ENCODE measurements around the gene WTAP.
"Not testable (repeated sequence)": the region's sequence is repeated elsewhere in the genome, so short reads cannot be mapped to it uniquely, and the experiment has no call there.

WTAP gene

GRCh38 chr6:159729598-159730331, 2.5 kb downstream of the WTAP start:
- DNase-seq, result peak in 1 of 14 donors; percentile 1

DNA sequence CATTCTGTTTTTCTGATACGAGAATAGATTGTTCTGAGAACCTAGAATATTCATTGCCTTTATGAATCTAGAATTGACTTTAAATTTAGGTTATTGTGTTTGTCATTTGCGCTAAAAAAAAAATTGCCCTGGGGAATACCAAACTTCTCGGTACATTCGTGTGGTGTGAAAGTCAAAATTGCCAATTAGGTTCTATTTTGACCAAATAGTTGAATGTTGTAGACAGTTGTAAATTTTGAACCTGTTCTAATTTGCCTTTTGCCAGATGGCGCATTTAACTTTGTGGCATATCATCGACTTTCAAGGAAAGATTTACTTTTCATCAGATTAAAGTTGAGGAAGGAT, 3.0 kb downstream of the WTAP start:
- no peak for DNase-seq

- DNase-seq, result not testable (repeated sequence)
Observed at GRCh38 chr6:159732550-159732949, 5.2 kb downstream of the WTAP start.

DNA sequence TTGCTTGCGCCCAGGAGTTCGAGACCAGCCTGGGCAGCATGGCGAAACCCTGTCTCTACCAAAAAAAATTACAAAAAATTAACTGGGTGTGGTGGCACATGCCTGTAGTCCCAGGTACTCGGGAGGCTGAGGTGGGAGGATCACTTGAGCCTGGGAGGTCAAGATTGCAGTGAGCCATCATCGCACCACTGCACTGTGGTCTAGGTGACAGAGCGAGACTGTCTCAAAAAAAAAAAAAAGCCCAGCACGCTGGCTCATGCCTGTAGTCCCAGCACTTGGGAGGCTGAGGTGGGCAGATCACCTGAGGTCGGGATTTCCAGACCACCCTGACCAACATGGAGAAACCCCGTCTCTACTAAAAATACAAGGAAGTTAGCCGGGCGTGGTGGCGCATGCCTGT, 6.1 kb downstream of the WTAP start:
- DNase-seq, result not testable (repeated sequence)

GRCh38 chr6:159736908-159737307, 9.6 kb downstream of the WTAP start:
- no peak for DNase-seq

- DNase-seq, result no peak
Observed at GRCh38 chr6:159739341-159739740, 12.0 kb downstream of the WTAP start.

DNA sequence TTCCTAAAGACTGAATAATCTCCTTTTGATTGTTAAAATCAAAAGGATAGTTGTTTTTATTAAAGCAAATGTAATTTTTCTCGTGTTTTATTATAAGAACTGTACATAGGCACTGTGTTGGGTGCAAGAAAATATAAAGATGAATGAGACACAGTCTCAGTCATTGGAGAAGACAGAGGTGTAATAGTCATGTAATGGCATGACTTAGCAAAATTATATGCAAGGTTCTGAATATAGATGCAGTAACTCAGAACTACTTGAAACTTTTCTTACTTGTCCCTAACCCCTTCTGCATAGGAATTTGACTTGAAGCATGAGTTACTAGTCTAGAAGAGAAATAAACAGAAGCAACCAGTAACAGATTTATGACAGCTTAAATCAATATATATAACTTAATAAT, 14.9 kb downstream of the WTAP start:
- no peak for DNase-seq

- no peak for DNase-seq
Observed at GRCh38 chr6:159745081-159745480, 17.8 kb downstream of the WTAP start.

- DNase-seq, result no peak
Observed at GRCh38 chr6:159746759-159747158, 19.5 kb downstream of the WTAP start.

GRCh38 chr6:159748127-159748526, 20.8 kb downstream of the WTAP start:
- DNase-seq, result not testable (repeated sequence)

DNA sequence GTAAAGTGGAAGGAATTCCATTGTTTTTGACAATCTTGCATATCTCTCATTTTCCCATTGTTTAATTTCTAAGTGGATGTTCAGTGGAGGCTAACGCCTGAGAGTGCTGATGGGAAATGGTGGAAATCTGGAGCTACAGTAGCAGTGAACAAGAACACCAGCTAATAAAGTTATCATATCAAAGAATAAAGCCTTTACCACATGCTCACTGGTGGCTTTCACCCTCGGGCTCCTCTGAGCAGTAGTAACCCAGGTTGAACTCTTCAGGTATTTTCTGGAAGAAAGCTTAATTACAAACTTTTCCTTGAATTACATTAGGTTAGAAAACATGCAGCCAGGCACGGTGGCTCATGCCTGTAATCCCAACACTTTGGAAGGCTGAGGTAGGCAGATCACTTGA, 24.1 kb downstream of the WTAP start:
- DNase-seq, result no peak

GRCh38 chr6:159753081-159753872, 26.0 kb downstream of the WTAP start:
- no peak for DNase-seq

GRCh38 chr6:159754401-159754800, 27.1 kb downstream of the WTAP start:
- DNase-seq, result no peak

- peak in 2 of 14 donors; percentile 1 to 7 for DNase-seq
Observed at GRCh38 chr6:159754959-159755914, 27.9 kb downstream of the WTAP start.

DNA sequence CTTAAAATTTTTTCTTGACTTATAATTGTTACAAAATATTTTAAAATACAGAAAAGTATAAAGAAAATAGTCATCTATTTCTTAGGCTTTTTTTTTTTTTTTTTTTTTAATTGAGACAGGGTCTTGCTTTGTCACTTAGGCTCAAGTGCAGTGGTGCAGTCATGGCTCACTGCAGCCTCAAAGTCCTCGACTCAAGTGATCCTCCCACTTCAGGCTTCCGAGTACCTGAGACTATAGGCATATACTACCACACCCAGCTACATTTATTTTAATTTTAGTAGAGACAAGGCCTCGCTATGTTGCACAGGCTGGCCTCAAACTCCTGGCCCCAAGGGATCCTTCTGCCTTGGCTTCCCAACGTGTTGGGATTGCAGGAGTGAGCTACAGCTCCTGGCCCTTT, 29.2 kb downstream of the WTAP start:
- DNase-seq, result no peak

DNA sequence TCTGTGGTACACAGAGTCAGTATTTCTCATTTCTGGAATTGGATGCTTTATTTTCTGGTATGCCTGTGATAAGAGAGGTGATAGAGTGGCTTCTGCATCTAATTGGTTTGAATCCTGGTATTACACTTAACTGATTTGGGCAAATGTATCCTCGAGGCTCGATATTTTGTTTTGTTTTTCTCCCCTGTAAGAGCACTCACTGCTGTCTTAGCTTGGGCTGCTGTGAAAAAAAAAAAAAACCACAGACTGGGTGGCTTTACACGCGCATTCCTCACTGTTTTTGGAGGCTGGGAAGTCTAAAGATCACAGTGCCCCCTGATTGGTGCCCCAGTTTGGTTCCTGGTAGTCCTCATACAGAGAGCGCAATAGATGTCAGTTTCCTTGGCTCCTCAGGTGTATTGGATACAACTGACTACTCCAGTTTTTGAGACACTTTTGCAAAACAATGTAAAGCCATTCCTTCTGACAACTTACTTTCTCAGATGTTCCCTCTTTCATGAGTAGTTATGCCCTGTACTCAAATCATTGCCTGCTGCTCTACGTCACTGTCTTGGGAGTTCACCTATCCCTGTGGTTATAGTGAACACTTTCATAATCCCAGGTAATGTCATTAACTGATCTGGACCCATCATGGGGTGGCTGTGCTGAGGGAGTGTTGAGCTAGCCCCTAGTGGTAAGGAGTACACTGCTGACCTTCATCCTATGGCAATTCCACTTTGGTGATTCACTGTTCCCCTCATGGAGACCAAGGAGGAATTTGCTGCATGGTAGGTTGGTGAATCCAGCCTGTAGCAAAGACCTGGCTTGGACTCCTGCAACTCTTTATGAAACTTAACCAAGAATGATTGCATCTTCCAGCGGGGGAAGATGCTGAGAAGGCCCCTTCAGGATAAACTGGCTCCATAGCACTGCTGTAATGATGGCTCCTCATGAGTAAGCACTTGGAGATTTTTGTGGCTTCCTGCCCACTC, 31.0 kb downstream of the WTAP start:
- DNase-seq, result no peak

DNA sequence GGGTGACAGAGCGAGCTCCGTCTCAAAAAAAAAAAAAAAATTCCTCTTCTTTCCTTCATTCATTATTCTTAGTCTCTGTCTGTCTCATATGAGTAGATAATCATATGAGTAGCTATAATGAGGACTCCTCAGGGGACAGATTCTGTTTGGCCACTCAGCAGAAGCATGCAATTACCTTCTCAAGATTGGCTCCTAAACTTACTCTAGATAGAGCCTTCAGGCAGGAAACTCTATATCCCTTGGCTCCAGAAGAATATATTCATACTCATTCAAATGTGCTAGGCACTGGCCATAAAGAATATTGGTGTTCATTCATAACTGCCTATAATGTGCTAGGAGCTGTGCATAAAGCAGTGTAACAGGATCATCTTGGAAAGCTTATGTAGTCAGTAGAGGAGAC, 32.3 kb downstream of the WTAP start:
- no peak for DNase-seq

DNA sequence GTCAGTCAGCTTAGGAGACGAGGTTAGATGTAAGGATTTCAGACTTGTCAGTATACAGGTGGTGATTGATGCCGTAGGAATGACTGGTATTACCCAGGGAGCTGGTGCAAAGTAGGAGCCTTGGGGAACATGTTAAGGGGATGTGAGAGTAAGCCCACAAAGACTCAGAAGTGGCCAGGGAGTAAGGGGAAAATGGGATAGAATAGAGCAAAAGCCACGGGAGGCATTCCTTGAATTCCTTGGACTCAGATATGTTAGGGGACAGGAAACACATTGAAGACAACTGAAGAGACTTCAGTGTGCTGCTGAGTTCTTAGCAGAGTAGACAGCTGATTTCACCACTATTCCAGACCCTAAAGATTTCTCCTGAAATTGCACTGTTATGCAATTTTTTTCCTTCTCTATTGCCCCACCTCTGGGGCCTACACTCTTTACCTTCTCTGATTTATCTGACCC, 33.3 kb downstream of the WTAP start:
- no peak for DNase-seq

GRCh38 chr6:159761129-159761872, 34.0 kb downstream of the WTAP start:
- peak in 3 of 14 donors; percentile 6 to 74 (median 65) for DNase-seq

GRCh38 chr6:159761873-159762680, 34.8 kb downstream of the WTAP start, which contains the start of gene ACAT2:
TSS of gene ACAT2 (plus strand) at chr6:159762045. CDS start at chr6:159762088, 43 bp downstream.
- peak; percentile 75 to 96 (median 94) for DNase-seq
